NOMO-1 (cell line): Measurements from ENCODE around the gene RNASEL.

ENCODE experiments used
- DNase-seq, 2 experiments: peaks; one replicate each; lab custom pipeline; 2025; ENCODE audit not compliant: unreplicated experiment in 2 of 2; lab: John Stamatoyannopoulos, UW

RNASEL gene

GRCh38 chr1:182622901-182623528, 34.0 kb upstream of the RNASEL start:
- no peak for DNase-seq

- DNase-seq: no peak
These were observed 32.9 kb upstream of the RNASEL start for GRCh38 chr1:182621906-182622305.

GRCh38 chr1:182620924-182621585, 32.0 kb upstream of the RNASEL start:
- DNase-seq: no peak

GRCh38 chr1:182617734-182618351, 28.8 kb upstream of the RNASEL start:
- no peak for DNase-seq

- no peak for DNase-seq
These were observed 28.0 kb upstream of the RNASEL start for GRCh38 chr1:182617014-182617429.

GRCh38 chr1:182616130-182617013, 27.3 kb upstream of the RNASEL start:
- DNase-seq: no peak

GRCh38 chr1:182615468-182616129, 26.5 kb upstream of the RNASEL start:
- DNase-seq: no peak

GRCh38 chr1:182614796-182615454, 25.9 kb upstream of the RNASEL start:
- peak; percentile 33 to 52 for DNase-seq

- no peak for DNase-seq
These were observed 22.7 kb upstream of the RNASEL start for GRCh38 chr1:182611787-182612186.

- DNase-seq: no peak
These were observed 22.3 kb upstream of the RNASEL start for GRCh38 chr1:182611326-182611725.

- no peak for DNase-seq
These were observed 21.6 kb upstream of the RNASEL start for GRCh38 chr1:182610606-182611194.

GRCh38 chr1:182608845-182609610, 20.0 kb upstream of the RNASEL start:
- DNase-seq: no peak

GRCh38 chr1:182608236-182608635, 19.2 kb upstream of the RNASEL start:
- DNase-seq: no peak

GRCh38 chr1:182607566-182607965, 18.5 kb upstream of the RNASEL start:
- DNase-seq: no peak

GRCh38 chr1:182604175-182605164, 15.4 kb upstream of the RNASEL start, which contains the start of gene RGS16:
RGS16 (minus strand) TSS chr1:182604389; CDS start chr1:182604259, 130 bp downstream.
- peak; percentile 87 to 95 for DNase-seq

- no peak for DNase-seq
These were observed 14.7 kb upstream of the RNASEL start for GRCh38 chr1:182603646-182604174.

- no peak for DNase-seq
These were observed 14.0 kb upstream of the RNASEL start for GRCh38 chr1:182602935-182603645.
